Activated CD8-positive, alpha-beta memory T cell treated with anti-CD3 and anti-CD28 coated beads for 48 hours (primary cell): ENCODE data around the gene MIAT.

Experiments used
- DNase-seq, 3 experiments: peaks; one replicate each; pipeline ENCODE4 v3.0.0-alpha.2; 2020; ENCODE audit warnings: low read depth in 2 of 3, low spot score in 2 of 3

MIAT gene

DNA sequence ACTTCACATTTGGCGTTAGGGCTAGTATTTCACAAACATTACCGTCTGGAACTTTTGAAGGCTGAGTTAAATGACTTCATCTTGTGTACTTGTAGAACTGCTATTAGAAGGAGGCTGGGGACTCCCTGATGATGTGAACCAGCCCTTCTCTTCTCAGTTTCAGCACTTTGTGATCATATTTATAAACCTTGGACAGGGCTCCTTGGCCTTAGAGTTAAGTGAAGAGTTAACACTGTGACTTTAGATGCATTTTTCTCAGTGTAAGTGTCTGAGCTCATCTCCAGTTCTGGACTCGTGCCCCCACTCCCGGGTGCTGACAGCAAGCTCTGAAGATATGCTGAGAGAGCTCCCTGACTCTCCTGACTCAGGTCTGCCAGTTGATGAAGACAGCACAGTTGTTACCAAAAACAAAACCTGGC is 8.4 kb downstream of the MIAT start:
- DNase-seq = no peak

DNA sequence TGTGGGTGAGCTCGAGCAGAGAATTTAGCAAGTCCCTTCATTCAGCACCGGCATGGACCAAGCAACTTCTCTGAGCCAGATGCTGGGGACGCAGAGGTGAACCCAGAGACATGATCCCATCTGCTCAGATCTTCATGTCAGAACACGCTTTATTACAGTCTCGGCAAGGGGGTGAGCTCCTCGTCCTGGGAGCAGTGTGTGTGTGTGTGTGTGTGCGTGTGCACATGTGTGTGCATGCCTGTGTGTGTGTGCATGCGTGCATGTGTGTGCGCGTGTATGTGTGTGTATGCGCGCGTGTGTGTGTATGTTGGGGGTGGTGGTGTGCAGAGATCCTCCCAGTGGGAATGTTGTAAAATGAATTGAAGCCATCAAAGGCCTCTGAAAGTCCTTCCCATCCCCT is 9.8 kb downstream of the MIAT start:
- no peak for DNase-seq

- no peak for DNase-seq
Observed at GRCh38 chr22:26669060-26669481, 11.7 kb downstream of the MIAT start.

DNA sequence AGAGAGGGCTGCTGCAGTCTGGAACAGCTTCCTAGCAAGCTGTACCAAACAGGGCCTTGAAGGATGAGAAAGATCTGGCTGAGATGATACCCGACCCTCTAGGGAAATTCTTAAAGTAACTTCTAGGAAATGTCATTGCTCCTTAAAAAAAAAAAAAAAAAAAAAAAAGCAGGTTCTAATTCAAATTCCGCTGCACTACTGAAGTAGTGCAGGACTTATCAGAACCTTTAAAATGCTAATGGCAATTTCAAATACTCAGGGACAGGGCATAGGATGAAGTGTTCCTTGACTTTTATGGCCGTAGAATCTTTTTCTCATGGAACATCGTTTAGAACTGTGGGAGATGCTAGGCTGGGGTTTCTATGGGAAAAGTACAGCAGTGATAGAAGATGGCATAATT is 13.1 kb downstream of the MIAT start:
- no peak for DNase-seq

GRCh38 chr22:26671317-26672059 is 14.1 kb downstream of the MIAT start:
- DNase-seq = peak; percentile 54 to 58 (median 56)

GRCh38 chr22:26672060-26672471 is 14.7 kb downstream of the MIAT start:
- peak in 1 of 3 experiments; percentile 10 for DNase-seq

GRCh38 chr22:26672590-26673468 is 15.4 kb downstream of the MIAT start:
- DNase-seq = peak; percentile 72 to 85 (median 81)

DNA sequence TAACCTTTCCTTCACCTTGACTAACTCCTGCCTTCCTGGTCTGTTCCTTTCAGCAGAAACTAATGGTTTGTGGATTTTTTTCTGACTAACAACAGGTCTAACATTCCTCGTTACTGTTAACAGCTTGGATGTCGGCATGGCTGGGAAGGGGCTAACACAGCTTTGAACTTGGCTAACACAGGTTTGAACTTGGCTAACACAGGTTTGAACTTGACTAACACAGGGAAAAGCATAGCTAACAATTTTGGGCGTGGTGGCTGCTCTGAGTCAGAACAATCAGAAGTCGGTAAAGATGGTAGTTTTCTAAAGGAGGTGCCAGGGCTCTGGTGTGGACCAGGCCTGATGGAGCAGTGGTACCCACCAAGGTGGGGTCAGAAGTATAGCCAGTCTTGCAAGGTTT is 16.1 kb downstream of the MIAT start:
- no peak for DNase-seq

GRCh38 chr22:26674211-26675190 is 17.1 kb downstream of the MIAT start:
- no peak for DNase-seq

DNA sequence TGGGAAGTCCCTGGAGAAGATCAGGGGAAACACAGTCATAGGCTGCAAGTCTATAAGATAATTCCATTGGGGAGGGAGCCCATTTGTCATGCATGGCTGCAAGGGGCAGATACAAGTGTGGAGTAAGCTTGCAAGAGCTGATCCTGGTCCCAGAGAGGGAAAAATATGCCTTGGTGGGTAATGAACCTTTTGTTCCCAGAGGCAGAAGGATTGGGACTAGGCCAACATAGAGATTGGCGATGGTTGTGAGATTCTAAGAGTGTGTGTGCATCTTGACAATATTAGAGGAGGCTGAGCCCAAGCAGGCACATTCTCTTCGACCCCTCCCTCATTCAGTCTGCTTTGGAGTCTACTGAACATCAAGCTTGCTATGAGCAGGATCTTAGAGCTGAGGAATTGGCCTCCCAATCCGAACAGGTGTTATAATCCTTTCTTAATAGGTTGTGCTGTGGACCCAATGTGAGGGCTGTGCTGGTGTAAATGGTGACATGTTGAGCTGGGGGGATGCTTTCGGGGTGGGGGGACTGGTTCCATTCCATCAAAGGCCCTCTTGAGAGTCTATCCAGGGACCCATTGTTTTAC is 18.4 kb downstream of the MIAT start:
- no peak for DNase-seq

GRCh38 chr22:26677217-26677616 is 19.8 kb downstream of the MIAT start:
- no peak for DNase-seq

DNA sequence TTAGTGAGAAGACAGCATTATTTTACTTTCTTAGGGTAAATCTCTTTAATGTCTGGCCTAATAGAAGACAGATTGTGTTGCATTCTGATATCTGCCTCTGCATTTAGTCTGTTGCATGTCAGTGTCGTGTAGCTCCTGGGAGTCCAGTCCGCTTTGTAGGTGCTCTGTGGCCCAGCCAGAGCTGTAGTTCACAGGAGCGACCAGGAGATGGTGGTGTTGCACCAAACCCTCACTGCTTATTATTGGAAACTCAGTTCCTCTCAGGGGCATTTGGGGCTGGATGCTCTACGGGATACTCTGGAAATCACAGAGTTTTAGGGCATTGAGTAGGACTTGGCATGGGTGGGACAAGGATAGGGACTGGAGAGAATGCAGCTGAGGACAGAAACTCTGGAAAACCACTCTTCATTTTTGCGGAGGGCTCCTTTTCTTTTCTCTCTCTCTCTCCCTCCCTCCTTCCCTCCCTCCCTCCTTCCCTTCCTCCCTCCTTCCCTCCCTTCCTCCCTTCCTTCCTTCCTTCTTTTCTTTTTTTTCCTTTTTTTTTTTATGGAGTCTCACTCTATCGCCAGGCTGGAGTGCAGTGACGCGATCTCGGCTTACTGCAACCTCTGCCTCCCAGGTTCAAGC is 21.7 kb downstream of the MIAT start:
- peak; percentile 46 to 63 (median 62) for DNase-seq

DNA sequence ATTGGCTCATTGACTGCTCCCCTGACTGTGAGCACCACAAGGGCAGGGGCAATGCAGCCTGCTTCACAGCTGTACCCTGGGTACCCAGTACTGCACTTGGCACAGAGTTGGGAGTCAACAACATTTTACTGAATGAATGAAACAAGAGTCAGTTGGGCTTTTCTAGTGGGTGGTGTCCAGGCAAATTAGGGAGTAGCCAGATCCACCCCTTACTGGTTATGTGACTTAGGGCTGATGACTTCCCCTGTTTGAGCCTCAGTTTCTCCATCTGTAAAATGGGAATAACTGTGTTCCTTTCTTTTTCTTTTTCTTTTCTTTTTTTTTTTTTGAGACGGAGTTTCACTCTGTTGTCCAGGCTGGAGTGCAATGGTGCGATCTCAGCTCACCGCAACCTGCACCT is 23.1 kb downstream of the MIAT start:
- DNase-seq = no peak

DNA sequence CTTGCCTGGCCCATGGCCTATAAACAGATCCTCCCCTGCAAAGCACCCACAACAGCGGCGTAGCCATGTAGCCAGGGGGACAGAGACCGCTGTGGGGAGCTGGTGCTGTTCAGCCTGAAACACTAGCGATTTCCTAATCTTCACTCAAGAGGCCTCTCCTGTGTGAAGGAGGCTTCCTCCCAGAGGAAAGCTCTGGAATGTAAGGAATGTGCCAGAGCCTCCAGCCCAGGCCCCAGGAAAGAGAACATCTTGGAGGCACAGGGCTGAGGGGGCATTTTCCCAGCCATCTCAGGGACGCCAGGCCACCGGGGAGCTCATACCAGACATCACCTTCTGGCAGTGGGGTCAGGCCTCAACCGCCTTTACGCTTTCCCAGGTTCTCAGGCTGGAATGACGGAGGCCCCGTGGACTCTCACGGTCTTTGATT is 24.0 kb downstream of the MIAT start:
- DNase-seq = no peak

DNA sequence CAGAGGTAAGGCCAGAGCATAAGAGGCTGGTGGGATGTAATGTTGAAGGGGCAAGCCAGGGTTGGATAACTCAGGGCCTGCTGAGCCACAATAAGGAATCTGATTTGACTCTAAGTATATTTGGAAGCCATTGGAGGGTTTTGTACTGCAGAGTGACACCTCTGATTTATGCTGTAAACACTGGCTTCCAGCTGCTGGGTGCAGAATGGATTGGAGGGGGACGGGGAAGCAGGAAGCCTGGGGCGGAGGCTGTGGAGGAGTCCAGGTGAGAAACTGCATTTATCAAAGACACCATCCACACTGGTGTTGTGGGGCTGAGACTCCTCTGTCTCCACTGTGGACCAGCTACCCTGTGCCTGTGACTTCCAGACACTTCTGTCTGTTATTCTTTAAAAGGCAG is 26.8 kb downstream of the MIAT start:
- no peak for DNase-seq

DNA sequence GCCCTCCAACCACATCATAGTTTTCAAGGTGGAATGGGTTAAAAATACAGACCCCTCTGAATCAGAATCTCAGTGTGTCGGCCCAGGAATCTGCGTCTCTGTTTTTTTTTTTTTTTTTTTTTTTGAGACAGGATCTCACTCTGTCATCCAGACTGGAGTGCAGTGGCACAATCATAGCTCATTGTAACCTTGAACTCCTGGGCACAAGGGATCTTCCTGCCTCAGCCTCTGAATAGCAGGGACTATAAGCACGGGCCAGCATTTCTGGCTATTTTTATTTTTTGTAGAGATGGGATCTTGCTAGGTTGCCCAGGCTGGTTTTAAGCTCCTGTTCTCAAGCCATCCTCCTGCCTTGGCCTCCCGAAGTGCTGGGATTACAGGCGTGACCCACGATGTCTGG is 28.2 kb downstream of the MIAT start:
- no peak for DNase-seq

- DNase-seq = no peak
Observed at GRCh38 chr22:26687439-26687838, 30.1 kb downstream of the MIAT start.

DNA sequence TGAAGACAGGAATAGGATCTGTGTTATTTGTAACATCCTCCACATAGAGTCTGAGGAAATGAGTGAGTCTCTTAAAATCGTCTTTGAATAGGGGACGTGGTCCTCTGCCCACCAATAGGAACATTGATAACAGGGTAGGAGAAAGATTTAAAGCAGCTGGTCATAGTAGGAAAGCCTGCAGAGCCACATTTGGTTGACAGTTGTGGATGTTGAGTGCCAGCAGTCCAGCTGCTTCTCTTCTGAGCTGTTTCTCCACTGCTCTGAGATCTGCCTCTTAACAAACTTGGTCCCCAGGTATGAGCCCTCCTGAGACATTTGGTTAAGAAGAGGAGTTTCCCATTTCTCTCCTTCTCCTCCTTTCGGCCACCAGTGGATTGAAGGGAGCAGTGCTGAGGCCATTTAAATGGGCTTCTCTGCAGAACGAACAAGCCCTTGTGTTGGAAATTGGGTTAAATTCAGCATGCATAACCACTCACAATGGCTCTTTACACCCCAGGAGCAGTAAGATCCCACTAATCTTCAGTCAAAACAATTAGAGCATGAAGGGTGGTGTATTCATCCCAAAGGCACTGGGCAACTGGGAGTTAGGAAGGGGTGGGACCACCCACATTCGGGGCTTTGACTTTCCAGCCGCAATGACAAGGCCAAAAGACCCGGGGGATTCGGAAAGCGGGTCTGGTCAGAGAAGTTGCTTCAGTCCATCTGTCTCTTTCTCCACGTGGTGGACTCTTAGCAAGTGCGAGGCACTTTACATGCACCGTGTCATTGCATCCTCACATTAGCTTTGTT is 32.3 kb downstream of the MIAT start:
- DNase-seq = no peak

DNA sequence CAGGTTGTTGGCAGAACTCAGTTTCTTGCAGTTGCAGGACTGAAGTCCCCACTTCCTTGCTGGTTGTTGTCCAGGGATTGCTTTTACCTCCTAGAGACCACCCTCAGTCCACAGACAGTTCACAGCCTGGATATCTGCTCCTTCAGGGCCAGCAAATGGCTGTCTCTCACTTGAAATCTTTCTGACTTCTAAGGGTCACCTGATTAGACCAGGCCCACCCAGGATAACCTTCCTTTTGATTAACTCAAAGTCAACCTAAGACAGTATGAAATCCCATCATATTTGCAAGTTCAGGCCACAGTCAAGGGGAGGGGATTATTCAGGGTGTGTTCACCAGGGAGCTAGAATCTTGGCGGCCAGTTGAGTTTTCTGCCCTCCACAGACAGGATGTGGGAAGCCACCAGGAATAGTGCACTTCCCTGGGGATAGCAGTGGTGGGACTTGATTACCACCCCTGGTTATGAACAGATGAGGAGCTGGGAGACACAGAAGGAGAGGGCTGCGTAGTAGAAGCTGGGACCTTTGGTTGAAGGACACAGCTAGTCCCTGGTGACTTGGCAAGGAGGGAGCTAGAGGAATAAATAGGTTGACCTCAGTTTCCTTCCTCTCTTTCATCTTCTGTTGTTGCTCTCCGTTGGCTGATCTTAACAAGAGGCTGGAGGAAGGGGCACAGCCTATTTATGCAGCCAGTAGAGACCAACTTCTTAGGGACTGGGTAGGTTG is 33.4 kb downstream of the MIAT start:
- no peak for DNase-seq
